ENCODE results near the gene RELN. TPM values are rescaled to one million over a fixed set of nuclear protein-coding genes. Genes with fewer than 3 reads are reported as not detected.

RELN gene
- total RNA-seq, 1 experiment from 2014 or later = 0.20 TPM

GRCh38 chr7:103466814-103467213 is 522.6 kb downstream of the RELN start:
- CTCF ChIA-PET = no interaction called here

More at GRCh38 chr7:103466814-103467213, 522.6 kb downstream of the RELN start:
- no peak for DNase-seq (ENCODE audit: low read depth, low spot score)
- Histone ChIP-seq H3K36me3 (ENCODE audit: control insufficient read depth in 1 of 2, insufficient read depth in 2 of 2, low read length in 2 of 2) (no peaks in the 10 kb centered on the region), H3K9me3 (ENCODE audit: control insufficient read depth in 1 of 2, insufficient read depth in 1 of 2, low read depth in 1 of 2, low read length in 2 of 2) (no peaks in the 10 kb centered on the region), H3K9me2 (ENCODE audit: insufficient read depth) (no peaks in the 10 kb centered on the region), H3K4me2 (ENCODE audit: low read length) (no peak overlapping the region), H3K9ac (ENCODE audit: low read length) (no peak overlapping the region), H4K20me1 (ENCODE audit: insufficient read depth) (no peaks in the 10 kb centered on the region), H3K4me1 (ENCODE audit: control insufficient read depth in 1 of 2, insufficient read depth in 2 of 2, low read length in 2 of 2) (no peaks in the 10 kb centered on the region), H3K27me3 (ENCODE audit: insufficient read depth, low read length) (peaks cover 81% of the 10 kb centered on the region), H3K4me3 (replicated peaks in 1 of 2; ENCODE audit: low read depth in 1 of 2, low read length in 2 of 2) (no peak overlapping the region), H3K27ac (ENCODE audit: low read depth, low read length) (no peak overlapping the region), H2AFZ (ENCODE audit: low read depth, low read length, poor library complexity, severe bottlenecking) (no peak overlapping the region), H3K79me2 (ENCODE audit: insufficient read depth, low read length) (no peaks in the 10 kb centered on the region)
- no peak for TF ChIP-seq ATF3 (IDR thresholded peaks at IDR 0.05)
- no peak for TF ChIP-seq REST (IDR thresholded peaks at IDR 0.05; ENCODE audit: low read depth)
- ChIA-PET POLR2A (no interaction called here), RAD21 (ENCODE audit: low non-redundant PET in 1 of 2, low total read pairs in 2 of 2, uncharacterized antibody in 2 of 2, unreplicated experiment in 2 of 2) (no interaction called here)
- BruUV-seq (replicated peaks) = no TSS peak
- no peak for ATAC-seq
- intact Hi-C loops (cut with micrococcal nuclease) = no loop called here

All from HCT116 (cell line).